Ishikawa (cell line): ENCODE measurements around the gene SPAG6.

Experiments used
- CREB1 ChIP-seq: IDR thresholded peaks from 2 replicates; pipeline ENCODE4 v1.6.1; 2012; ENCODE audit warnings: low read depth
- EP300 ChIP-seq: IDR thresholded peaks from 2 replicates; pipeline ENCODE4 v1.6.1; 2012; ENCODE audit warnings: borderline replicate concordance
- TAF1 ChIP-seq: IDR thresholded peaks from 2 replicates; pipeline ENCODE4 v1.6.1; 2012; ENCODE audit warnings: low read depth, mild to moderate bottlenecking
- TCF12 ChIP-seq: IDR thresholded peaks from 2 replicates; pipeline ENCODE4 v1.6.1; 2012; ENCODE audit warnings: low read depth
- TEAD4 ChIP-seq: IDR thresholded peaks from 2 replicates; pipeline ENCODE4 v1.6.1; 2012
- YY1 ChIP-seq: IDR thresholded peaks from 2 replicates; pipeline ENCODE4 v1.6.1; 2012; ENCODE audit warnings: low read depth
- ZBTB7A ChIP-seq: IDR thresholded peaks from 2 replicates; pipeline ENCODE4 v1.6.1; 2012; ENCODE audit warnings: low read depth
- TF ChIP-seq, protein P1 (sequence below): IDR thresholded peaks from 2 replicates; pipeline ENCODE4 v1.6.1; 2012; ENCODE audit warnings: low read depth, mild to moderate bottlenecking

DNA sequence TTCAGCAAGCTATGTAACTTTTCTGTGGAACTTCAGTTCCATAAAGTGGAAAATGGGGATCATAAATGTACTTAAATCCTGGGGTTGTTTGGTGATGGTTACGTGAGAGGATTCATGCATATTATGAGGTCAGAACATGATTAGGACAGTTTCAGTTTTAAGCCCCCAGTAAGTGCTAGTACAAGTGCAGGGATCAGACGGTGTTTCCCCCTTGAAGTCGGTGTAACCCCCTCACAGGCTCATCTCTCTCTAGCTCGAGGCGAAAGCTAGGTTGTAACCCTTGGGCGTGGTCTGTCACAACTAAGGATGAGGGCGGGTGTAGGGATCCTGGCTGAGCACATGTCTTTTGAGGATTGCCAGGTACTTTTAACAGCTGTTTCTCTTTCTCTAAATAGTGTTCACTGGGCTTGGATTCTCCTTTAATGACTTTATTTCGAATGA is 84.7 kb downstream of the SPAG6 start:
- TF ChIP-seq CREB1 (no peak), EP300 (no peak), TAF1 (no peak), TCF12 (no peak), YY1 (no peak), ZBTB7A (no peak), TEAD4 (no peak)
- TF ChIP-seq, protein P1, sequence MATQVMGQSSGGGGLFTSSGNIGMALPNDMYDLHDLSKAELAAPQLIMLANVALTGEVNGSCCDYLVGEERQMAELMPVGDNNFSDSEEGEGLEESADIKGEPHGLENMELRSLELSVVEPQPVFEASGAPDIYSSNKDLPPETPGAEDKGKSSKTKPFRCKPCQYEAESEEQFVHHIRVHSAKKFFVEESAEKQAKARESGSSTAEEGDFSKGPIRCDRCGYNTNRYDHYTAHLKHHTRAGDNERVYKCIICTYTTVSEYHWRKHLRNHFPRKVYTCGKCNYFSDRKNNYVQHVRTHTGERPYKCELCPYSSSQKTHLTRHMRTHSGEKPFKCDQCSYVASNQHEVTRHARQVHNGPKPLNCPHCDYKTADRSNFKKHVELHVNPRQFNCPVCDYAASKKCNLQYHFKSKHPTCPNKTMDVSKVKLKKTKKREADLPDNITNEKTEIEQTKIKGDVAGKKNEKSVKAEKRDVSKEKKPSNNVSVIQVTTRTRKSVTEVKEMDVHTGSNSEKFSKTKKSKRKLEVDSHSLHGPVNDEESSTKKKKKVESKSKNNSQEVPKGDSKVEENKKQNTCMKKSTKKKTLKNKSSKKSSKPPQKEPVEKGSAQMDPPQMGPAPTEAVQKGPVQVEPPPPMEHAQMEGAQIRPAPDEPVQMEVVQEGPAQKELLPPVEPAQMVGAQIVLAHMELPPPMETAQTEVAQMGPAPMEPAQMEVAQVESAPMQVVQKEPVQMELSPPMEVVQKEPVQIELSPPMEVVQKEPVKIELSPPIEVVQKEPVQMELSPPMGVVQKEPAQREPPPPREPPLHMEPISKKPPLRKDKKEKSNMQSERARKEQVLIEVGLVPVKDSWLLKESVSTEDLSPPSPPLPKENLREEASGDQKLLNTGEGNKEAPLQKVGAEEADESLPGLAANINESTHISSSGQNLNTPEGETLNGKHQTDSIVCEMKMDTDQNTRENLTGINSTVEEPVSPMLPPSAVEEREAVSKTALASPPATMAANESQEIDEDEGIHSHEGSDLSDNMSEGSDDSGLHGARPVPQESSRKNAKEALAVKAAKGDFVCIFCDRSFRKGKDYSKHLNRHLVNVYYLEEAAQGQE: no peak
